Stimulated activated CD8-positive, alpha-beta memory T cell treated with anti-CD3 and anti-CD28 coated beads, Interleukin-7, amount 100 ng/mL, for 24 hours (primary cell): ENCODE measurements around the gene TBC1D19.
"Not testable (repeated sequence)": the region's sequence is repeated elsewhere in the genome, so short reads cannot be mapped to it uniquely, and the experiment has no call there.

Experiments used
- DNase-seq: peaks from one replicate; pipeline ENCODE4 v3.0.0-alpha.2; 2020; ENCODE audit warnings: low read depth

Gene TBC1D19

DNA sequence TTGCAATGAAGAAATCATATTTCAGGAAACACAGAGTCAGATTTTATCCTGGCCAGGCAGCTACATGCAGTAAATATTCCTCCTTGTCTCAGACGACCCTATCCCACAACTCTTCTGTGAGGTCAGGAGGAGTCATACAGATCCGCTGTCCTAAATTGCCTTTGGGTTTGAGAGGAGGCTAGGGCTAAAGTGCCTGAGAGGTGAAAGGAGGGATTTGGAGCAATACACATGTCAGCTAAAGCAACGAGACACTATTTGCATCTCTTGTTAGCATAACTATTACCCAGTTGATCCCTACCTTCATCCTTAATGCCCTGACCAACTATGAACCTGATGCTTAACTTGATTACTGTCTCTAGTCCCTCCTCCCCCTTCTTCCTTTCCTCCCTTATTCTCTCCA lies 98.6 kb downstream of the TBC1D19 start:
- DNase-seq = no peak

DNA sequence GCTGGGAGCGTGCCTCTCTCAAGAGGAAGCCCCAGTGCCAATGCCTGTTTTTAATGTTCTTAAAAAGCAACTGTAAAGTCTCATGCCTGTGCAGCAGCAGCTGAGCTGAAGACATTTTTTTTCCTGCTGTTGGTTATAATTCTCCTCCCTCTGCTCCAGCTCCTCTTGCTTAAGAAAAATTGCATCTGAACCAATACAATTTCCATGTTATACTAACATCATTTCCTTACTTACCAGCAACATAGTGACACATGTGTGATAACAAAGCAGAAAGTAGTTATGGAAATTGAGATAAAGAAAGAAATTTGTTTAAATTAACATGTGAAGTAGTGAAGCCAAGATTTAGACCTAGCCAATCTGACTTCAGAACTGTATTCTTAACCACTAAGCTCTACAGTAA lies 101.4 kb downstream of the TBC1D19 start:
- no peak for DNase-seq

DNA sequence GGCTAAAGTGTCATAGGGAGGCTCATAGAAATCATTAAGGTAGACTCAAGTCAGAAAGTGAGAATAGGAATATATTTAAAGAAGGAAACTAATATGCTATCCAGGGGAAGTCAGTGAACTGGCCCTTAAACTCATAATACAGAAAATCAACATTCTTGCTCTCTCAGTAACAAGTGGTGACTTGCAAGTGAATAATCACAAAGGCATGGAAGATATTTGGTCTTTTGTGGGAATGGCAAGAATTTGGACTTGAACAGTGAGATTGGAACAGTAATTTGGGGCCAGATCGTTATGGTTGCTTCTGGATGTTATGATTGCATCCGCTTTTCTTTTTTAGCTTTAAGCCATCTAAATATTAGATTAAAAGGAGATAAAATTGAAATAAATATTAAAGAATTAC lies 103.8 kb downstream of the TBC1D19 start:
- no peak for DNase-seq

DNA sequence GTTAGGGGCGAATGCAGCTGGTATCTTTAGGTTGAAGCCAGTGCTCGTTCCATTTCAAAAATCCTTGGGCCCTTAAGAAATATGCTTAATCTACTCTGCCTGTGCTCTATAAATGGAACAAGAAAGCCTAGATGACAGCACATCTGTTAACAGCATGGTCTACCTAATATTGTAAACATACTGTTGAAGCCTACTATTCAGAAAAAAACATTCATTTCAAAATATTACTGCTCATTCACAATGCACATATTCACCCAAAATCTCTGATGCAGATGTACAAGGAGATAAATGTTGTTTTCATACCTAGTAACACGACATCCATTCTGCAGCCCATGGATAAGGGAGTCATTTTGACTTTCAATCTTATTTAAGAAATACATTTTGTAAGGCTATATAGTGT lies 106.6 kb downstream of the TBC1D19 start:
- DNase-seq = no peak

DNA sequence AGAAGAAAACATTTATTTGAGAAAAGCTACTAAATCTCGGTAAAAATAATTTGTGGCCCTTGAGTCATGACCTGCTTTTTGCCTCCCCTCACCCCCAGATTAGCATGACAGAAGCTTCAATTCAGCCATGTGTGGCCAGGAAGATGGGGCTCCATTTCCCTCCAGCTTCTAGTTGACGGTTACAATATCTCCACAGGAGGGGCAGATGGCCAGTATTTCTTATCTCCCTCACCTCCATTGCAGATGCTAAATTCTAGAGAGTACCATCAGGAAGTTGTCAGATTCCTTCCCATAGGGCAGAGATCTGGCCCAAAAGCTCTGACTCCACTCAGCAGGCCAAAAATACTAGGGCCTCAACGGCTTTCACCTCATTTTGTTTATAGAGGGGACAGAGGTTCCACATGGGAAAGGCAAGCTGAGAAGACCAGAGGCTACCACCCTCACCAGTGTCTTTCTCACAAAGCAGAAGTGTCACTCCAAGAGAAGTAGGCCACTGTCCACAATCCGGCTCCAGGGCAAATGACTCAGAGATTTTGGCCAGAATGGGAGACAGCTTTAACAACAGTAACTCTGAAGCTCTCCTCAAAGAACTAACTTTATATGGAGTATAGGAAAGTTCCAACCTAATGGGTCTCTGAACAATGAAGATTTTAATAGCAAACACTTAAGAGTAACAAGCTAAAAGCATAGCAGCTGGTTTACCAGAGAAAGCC lies 108.3 kb downstream of the TBC1D19 start:
- DNase-seq = no peak

DNA sequence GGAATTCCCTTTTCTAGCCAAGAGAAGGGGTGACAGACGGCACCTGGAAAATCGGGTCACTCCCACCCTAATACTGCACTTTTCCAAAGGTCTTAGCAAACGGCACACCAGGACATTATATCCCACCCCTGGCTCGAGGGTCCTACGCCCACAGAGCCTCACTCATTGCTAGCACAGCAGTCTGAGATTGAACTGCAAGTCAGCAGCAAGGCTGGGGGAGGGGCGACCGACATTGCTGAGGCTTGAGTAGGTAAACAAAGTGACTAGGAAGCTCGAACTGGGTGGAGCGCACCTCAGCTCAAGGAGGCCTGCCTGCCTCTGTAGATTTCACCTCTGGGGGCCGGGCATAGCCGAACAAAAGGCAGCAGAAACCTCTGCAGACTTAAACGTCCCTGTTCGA lies 110.2 kb downstream of the TBC1D19 start:
- not testable (repeated sequence) for DNase-seq

DNA sequence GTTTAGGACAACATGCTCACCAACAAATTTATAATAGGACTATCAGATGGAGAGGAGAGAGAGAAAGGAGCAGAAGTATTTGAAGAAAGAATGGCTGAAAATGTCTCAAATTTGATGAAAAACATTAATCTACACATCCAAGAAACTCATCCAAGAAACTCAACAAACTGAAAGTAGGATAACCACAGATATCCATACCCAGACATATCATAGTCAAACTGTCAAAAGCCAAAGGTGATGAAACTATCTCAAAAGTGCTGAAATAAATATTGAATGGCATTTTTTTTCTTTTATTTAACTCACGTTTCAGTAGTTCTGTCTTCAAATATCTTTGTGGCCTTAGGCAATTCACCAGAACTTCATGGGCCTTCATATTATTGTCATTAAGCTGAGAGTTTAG lies 116.2 kb downstream of the TBC1D19 start:
- DNase-seq = no peak

DNA sequence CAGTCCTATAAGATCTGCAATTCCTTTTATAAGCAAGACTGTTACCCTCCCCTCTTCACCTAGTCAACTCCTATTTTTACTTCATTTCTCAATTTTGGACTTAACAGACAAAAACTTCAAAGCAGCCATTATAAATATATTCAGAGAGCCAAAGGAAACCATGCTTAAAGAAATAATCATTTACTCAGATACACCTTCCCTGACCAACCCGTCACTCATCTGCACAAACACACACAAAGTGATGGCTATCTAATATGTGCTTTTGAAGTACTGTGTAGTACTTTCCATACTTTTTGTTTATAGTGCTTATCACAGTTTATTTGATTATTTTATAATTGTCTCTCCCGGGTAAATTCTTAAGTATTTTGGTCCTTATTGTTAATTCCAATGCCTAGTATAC lies 117.2 kb downstream of the TBC1D19 start:
- no peak for DNase-seq

DNA sequence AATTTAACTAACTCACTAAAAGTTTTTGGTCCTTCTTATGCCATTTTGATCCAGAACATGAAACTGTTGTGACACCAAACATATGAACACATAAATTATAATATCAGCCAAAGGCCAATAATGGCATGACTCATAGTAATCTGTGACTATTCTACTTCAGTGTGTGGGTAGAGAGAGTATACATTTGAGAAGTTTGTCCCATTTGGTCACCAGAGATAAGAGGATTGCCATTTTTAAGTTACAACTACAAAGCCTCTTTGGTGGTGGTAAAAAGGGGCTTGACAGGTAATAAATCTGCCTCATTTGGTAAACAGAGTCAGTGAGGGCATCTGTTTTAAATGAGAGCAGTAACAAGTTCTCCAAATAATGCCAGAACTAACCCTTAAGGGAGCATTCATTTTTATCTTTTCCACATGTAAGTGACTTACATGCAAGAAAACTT lies 117.9 kb downstream of the TBC1D19 start:
- no peak for DNase-seq

DNA sequence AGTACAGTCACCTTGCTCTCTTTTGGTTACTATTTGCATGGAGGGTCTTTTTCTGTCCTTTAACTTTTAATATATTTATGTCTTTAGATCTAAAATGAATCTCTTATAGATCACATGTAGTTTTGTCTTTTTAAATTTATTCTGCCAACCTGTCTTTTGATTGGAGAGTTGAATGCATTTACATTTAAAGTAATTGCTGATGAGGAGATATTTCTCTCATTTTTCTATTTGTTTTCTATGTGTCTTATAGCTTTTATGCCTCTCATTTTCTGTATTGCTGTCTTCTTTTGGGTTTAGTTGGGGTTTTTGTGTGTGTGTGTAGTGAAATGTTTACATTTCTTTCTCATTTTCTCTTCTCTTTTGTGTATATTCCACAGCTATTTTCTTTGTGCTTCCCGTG lies 123.5 kb downstream of the TBC1D19 start:
- DNase-seq = no peak

DNA sequence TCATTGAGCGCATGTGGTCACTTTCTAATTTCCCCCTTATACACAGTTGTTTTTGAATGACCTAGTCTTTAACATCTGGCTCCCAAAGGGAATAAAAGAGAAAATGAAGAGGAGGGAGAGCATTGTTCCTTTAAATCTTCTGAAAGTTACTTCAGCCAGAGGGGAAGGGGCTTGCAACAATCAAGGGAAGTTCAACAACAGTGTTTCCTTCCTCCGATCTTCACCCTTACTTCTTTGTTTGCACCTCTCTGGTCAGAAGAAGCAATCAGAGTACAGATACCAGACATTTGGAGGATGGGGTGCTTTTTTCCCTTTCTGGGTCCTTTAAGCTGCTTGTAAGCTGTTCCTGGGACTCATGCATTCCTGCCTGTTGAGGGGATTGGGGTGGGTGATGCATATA lies 125.4 kb downstream of the TBC1D19 start:
- DNase-seq = no peak

DNA sequence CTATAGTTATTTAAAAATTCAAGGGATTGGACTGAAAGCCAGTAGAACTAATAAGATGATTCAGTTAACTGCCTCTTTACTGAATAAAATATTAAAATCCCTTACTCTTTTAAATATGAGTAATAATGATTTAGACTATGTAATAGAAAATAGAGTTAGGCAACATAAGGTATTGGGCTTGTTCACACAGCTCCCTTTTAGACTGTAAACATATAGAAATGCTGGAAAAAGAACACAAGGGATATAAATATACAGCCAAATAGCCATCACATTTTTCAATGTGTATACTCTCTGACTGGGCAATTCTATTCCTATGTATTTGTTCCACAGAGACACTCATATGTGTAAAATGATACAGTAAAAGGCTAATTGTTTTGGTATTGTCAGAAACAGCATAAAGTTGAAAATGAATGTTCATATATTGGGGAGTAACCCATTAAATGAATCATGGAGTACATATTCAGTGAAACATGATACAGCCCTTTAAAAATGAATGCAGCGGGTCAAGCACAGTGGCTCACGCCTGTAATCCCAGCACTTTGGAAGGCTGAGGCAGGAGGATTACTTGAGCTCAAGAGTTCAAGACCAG lies 129.8 kb downstream of the TBC1D19 start:
- no peak for DNase-seq

DNA sequence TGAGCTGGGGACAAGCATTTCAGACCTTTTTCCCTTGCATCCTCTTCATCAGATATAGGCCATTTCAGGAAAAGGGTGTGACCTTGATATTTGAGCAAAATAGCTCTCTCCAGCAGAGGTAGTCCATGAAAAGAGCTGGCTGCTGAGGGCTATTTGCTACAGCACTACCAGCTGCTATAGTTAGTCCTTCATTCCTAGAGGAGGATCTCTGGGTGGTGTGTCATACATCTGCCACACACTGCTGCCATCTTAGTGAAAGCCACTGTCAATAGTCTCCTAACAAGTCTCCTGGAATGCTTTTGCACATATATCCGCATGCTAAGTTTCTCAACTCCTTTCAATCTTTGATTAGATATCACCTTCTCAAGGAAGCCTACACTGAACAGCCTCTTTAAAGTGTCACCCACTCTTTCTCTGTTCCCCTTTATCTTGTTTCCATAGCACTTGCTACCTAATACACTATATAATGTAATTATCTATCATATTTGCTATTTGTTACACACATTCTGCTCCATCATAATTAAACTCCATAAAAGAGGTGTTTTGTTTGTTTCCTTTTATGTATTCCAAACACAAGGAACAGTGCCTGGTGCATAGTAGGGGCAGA lies 131.9 kb downstream of the TBC1D19 start:
- no peak for DNase-seq

DNA sequence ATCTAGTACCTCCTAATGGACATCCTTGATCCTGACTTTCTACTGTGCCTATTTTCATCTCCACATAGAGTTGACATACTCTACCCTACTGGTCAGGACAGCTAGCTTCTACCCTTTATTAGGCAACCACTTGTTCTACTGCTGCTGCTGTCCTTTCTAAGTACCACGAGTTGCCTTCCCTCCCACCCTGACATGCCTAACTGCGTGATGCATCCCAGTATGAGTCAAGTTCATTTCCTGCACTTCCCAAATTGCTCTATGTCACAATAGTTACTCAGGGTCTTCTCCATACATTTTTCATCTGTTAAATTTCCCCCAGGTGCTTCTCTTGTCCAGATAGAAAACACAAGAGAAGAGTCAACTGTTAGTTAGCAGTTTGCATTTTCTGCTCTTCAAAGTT lies 133.4 kb downstream of the TBC1D19 start:
- DNase-seq = no peak

DNA sequence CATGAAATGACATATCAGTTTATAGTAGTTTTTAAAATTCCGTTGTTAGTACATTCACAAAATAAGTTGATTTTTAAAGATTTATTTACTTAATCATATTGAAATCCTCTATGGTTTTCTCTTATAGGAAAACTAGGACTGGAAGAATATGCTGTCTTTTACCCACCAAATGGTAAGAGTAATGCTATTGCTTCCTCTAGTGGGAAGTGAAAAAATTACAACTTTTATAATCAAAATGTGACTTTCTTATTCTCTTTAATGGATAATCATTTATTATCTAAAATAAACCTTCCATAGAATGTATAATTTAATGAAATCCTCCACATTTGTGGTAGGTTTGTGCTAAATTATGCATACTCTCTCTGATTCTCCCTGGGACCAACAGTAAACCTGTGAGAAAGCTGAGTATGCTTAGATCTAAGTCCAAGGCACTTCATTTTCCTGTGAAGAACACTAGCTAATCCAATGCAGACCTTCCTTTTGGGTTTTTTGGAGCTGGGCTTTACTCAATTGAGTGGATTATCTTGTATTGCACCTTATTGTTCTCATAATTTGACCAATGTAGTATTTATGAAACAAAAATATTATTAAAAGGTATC lies 136.2 kb downstream of the TBC1D19 start:
- no peak for DNase-seq

DNA sequence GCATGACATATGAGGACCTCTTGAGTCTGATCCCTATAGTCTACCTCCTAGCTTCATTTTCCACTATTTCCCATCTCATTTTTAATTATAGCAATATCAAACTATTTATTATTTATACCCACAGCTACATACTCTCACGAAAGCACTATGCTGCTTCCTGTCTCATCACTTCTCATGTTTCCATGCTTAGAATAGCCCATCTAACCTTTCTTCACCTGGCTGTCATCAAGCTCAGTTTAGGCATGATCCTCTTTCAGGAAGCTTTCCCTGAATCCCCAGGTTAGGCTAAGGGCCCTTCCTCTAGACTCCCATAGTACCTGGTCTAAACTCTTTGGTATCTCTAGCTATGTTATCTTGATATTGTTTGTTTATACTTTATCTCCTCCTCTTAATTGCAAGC lies 137.8 kb downstream of the TBC1D19 start:
- no peak for DNase-seq

DNA sequence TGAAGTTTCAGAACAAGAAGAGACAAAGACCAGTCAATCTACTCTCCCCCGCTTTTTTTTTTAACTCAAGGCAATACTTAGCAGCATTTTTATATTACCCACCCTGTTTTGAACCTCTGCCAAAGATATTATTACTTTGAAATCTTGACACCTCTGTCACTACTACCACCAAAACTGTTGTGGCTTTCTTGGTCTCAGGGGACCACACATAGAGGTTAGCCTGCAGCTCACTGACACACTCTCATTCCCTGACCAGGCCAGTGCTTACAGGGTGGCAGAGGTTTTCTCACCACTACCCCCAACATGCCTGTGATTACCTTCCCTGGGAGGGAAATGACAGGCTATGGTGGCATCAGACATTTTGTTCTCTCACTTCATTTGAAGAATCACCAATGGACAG lies 139.3 kb downstream of the TBC1D19 start:
- DNase-seq = no peak

DNA sequence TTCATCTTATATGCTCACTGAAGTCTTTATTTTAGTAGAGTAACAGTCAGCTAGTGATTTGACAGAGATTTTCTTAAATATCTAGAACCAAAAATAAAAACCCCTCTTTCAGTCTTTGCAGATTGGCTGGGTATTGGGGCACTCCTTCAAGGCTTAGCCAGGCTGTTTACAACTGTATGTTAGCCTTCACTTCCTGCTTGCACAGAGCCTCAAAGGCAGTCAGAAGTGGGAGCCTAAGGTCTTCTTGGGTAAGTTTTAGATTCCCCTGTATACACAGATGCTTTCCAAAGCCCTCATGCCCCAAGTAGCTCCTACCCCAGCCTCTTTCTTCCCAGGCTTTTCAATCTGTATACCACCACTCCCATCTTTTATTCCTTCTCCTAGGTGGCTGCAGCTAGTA lies 140.7 kb downstream of the TBC1D19 start:
- no peak for DNase-seq

DNA sequence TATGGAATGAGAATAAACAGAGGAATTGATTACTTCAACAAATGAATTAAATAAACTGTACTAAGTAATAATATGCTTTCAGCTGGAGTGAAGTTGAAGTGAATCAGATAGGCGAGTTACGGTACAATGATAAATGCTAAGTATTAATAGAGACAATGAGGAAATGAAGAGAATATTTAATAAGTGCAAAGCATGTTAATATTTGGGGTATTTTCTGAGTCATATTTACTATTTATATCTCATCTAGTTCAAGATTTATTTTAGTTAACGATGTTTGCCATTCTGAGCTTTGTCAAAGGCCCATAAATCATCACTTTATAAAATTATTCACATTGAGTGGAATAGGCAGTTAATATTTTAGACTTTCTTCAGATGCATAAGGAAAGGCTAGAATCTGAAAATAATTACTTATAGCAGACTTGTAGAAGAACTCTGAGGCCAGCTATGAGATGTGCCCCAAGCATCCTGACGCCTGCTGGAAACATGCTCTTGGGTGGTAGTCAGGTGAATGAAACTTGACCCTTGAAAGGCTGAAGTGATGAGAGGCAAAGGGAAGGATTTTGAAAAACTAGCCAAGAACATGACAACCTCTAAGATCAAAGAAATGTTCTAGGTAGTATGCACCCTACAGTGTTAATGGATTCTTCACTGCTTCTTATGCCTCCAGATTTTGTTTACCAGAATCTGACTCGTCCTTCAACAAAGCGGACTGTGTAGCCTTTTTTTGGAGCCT lies 142.9 kb downstream of the TBC1D19 start:
- no peak for DNase-seq

DNA sequence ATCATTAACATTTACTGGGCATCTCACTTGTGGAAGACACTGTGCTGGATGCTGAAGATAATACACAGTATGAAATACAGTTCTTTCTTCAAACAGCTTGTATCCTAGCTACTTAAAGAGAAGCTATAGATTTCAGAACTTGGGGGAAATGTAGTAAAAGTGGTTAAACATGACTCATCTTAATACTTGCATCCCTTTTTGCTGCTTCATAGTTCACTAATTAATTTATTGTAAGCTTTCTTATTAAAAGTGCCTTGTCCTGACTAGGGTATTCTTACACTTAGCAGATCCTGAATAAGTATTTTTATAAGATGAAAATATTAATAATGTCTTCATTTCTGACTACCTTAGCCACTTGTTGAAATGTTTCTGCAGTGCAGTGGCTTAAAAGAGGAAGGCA lies 144.0 kb downstream of the TBC1D19 start:
- no peak for DNase-seq

DNA sequence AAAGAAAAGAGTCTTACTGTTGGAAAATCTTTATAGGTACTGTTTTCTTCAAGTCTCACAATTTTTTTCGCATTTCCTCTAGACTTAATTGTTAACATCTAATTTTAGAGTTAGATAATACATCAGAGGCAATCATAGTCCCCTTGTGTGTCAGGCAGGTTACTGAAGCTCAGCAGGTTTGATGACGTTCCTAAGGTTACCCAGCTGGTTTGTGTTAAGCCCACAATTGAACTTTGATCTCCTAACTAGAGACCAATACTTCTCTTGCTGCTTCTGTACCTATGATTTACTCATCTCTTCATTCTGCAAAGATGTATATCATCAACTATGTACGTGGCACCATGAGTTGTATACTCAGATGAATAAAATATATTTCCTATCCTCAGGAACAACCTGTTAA lies 145.1 kb downstream of the TBC1D19 start:
- DNase-seq = no peak

DNA sequence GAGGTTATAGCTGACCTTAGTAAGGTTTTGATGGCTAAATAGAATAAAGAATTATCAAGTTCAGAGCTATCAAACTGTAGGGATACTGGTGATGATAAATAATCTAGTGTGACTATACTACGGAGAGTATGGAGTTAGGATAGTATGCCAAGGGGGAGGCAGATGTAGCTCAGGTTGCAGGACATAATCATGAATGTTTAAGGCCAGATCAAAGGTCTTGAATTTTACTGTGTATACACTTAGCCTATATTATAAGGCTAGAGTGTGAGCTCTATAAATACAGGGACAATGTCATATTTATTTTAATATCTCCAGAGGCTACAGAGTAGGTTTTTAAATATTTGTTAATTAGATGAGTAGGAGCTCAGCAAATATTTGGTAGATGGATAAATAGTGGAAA lies 145.7 kb downstream of the TBC1D19 start:
- DNase-seq = no peak
